H1 (cell line): ENCODE results near the gene NTN4. TPM values are rescaled to one million over a fixed set of nuclear protein-coding genes. Genes with fewer than 3 reads are reported as not detected.

ENCODE experiments used
- CTCF ChIA-PET: fragments of 300-600 bp; sonication (Branson Sonifier 250); formaldehyde crosslinking; loops from one replicate; lab custom pipeline; 2021; ENCODE audit not compliant: partially characterized antibody; lab: Charles Lee
- POLR2A ChIA-PET: fragments of 300-600 bp; sonication (Branson Sonifier 250); formaldehyde crosslinking; loops from one replicate; lab custom pipeline; 2021; ENCODE audit warnings: inconsistent platforms; ENCODE audit not compliant: partially characterized antibody; lab: Charles Lee
- DNase-seq, 2 experiments: peaks; one replicate each; pipeline versions ENCODE4 v3.0.0 to v3.0.0-alpha.2; 2010 to 2022; ENCODE audit warnings: low spot score in 2 of 2, low read depth in 1 of 2, mixed read lengths in 1 of 2
- FAIRE-seq: peaks from 2 replicates; lab custom pipeline; 2011; peaks lifted over from hg19 to GRCh38; lab: Jason Lieb, UNC
- H2AFZ ChIP-seq: 2 replicates; pipeline ENCODE4 v1.8.1; 2012; ENCODE audit warnings: low read length, inconsistent platforms
- H2AK5ac ChIP-seq: 2 replicates; pipeline ENCODE4 v1.6.1; 2013; ENCODE audit warnings: low read depth, low read length
- H2BK120ac ChIP-seq: replicated peaks from 2 replicates; pipeline ENCODE3; 2013; ENCODE audit warnings: low read depth, low read length, inconsistent platforms
- H2BK12ac ChIP-seq: 2 replicates; pipeline ENCODE4 v1.6.1; 2013; ENCODE audit warnings: low read depth, low read length
- H2BK15ac ChIP-seq: 2 replicates; pipeline ENCODE4 v1.6.1; 2013; ENCODE audit warnings: low read length
- H2BK20ac ChIP-seq: 2 replicates; pipeline ENCODE4 v1.6.1; 2013; ENCODE audit warnings: low read length
- H2BK5ac ChIP-seq: 2 replicates; pipeline ENCODE4 v1.6.1; 2013; ENCODE audit warnings: low read depth, low read length
- H3K14ac ChIP-seq: 2 replicates; pipeline ENCODE4 v1.6.1; 2013; ENCODE audit warnings: inconsistent platforms; ENCODE audit not compliant: insufficient read length
- H3K18ac ChIP-seq: 2 replicates; pipeline ENCODE4 v1.6.1; 2013; ENCODE audit warnings: low read length; ENCODE audit errors: extremely low read depth
- H3K23ac ChIP-seq: 2 replicates; pipeline ENCODE4 v1.6.1; 2013; ENCODE audit warnings: inconsistent platforms; ENCODE audit not compliant: insufficient read length
- H3K23me2 ChIP-seq: 2 replicates; pipeline ENCODE4 v1.6.1; 2013; ENCODE audit warnings: low read depth, low read length
- H3K27ac ChIP-seq: 2 replicates; pipeline ENCODE4 v1.6.1; 2011; ENCODE audit warnings: low read depth, low read length, inconsistent platforms
- H3K27me3 ChIP-seq, 4 experiments: replicated peaks in 1 of 4; 1 replicate in 1 of 4; 2 replicates in 3 of 4; pipeline versions ENCODE4 v1.6.1 to v1.8.1; 2011 to 2013; ENCODE audit warnings: low read length in 3 of 4, mild to moderate bottlenecking in 3 of 4, inconsistent platforms in 2 of 4, mixed read lengths in 2 of 4, moderate library complexity in 1 of 4; ENCODE audit not compliant: control insufficient read depth in 3 of 4, insufficient read depth in 3 of 4; ENCODE audit errors: extremely low read depth in 1 of 4
- H3K36me3 ChIP-seq, 4 experiments: 2 replicates each; pipeline versions ENCODE4 v1.6.1 to v1.8.1; 2011 to 2013; ENCODE audit warnings: mild to moderate bottlenecking in 4 of 4, low read length in 3 of 4, moderate library complexity in 2 of 4, control low read depth in 1 of 4, inconsistent platforms in 1 of 4; ENCODE audit not compliant: insufficient read depth in 4 of 4, control insufficient read depth in 2 of 4
- H3K4ac ChIP-seq: replicated peaks from 2 replicates; pipeline ENCODE3; 2013; ENCODE audit warnings: low read length, low read depth, mixed read lengths, inconsistent platforms; ENCODE audit not compliant: insufficient read length
- H3K4me1 ChIP-seq, 4 experiments: replicated peaks in 1 of 4; 1 replicate in 1 of 4; 2 replicates in 3 of 4; pipeline versions ENCODE4 v1.6.1 to v1.8.1; 2011 to 2013; ENCODE audit warnings: low read length in 3 of 4, inconsistent platforms in 2 of 4, mixed read lengths in 1 of 4; ENCODE audit not compliant: insufficient read depth in 4 of 4, control insufficient read depth in 3 of 4
- H3K4me2 ChIP-seq, 2 experiments: 2 replicates each; pipeline versions ENCODE4 v1.6.1 to v1.8.1; 2011 to 2013; ENCODE audit warnings: low read depth in 2 of 2, low read length in 2 of 2, control low read depth in 1 of 2, inconsistent platforms in 1 of 2, mild to moderate bottlenecking in 1 of 2; ENCODE audit not compliant: insufficient read depth in 1 of 2
- H3K4me3 ChIP-seq, 4 experiments: fragments of 200-600, 300-600 bp in 1 of 4; sonication (generic), shearing (Covaris generic), sonication (Bioruptor Twin) in 1 of 4; 2 replicates each; pipeline versions ENCODE4 v1.5.1 to v1.8.1; 2011 to 2016; ENCODE audit warnings: low read length in 4 of 4, low read depth in 3 of 4, control low read depth in 2 of 4, inconsistent platforms in 2 of 4, mild to moderate bottlenecking in 2 of 4, mixed read lengths in 1 of 4, moderate library complexity in 1 of 4; ENCODE audit not compliant: insufficient read depth in 2 of 4; ENCODE audit errors: extremely low read depth in 1 of 4
- H3K56ac ChIP-seq: replicated peaks from 2 replicates; pipeline ENCODE3; 2013; ENCODE audit warnings: low read depth, mild to moderate bottlenecking, mixed read lengths, low read length, inconsistent platforms; ENCODE audit not compliant: insufficient read length
- H3K79me1 ChIP-seq: 2 replicates; pipeline ENCODE4 v1.6.1; 2013; ENCODE audit warnings: low read depth, low read length, control low read depth
- H3K79me2 ChIP-seq, 2 experiments: 2 replicates each; pipeline versions ENCODE4 v1.6.1 to v1.8.1; 2012 to 2013; ENCODE audit warnings: low read length in 2 of 2, mild to moderate bottlenecking in 2 of 2, inconsistent platforms in 1 of 2; ENCODE audit not compliant: insufficient read depth in 2 of 2, control insufficient read depth in 1 of 2
- H3K9ac ChIP-seq, 4 experiments: replicated peaks in 1 of 4; 1 replicate in 1 of 4; 2 replicates in 3 of 4; pipeline versions ENCODE4 v1.6.1 to v1.8.1; 2011 to 2013; ENCODE audit warnings: low read depth in 3 of 4, low read length in 3 of 4, control low read depth in 2 of 4, mild to moderate bottlenecking in 2 of 4, moderate library complexity in 2 of 4, inconsistent platforms in 1 of 4; ENCODE audit errors: extremely low read depth in 1 of 4
- H3K9me3 ChIP-seq, 2 experiments: 2 replicates each; pipeline versions ENCODE4 v1.6.1 to v1.8.1; 2012 to 2013; ENCODE audit warnings: mild to moderate bottlenecking in 2 of 2, moderate library complexity in 2 of 2, control low read depth in 1 of 2, inconsistent platforms in 1 of 2, low read depth in 1 of 2, low read length in 1 of 2, mixed read lengths in 1 of 2; ENCODE audit not compliant: insufficient read depth in 2 of 2
- H4K20me1 ChIP-seq, 2 experiments: replicated peaks in 1 of 2; 2 replicates each; pipeline versions ENCODE3 to v1.8.1; 2011 to 2013; ENCODE audit warnings: inconsistent platforms in 2 of 2, low read length in 2 of 2, mild to moderate bottlenecking in 1 of 2; ENCODE audit not compliant: insufficient read depth in 2 of 2, control insufficient read depth in 1 of 2
- H4K5ac ChIP-seq: 2 replicates; pipeline ENCODE4 v1.6.1; 2013; ENCODE audit warnings: low read length, low read depth, mixed read lengths, inconsistent platforms; ENCODE audit not compliant: insufficient read length
- H4K8ac ChIP-seq: 2 replicates; pipeline ENCODE4 v1.8.0; 2013; ENCODE audit warnings: mild to moderate bottlenecking, moderate library complexity, low read length, inconsistent platforms; ENCODE audit not compliant: insufficient read depth; ENCODE audit errors: extremely low read depth
- H4K91ac ChIP-seq: replicated peaks from 2 replicates; pipeline ENCODE3; 2013; ENCODE audit warnings: low read length, mixed read lengths, inconsistent platforms; ENCODE audit not compliant: insufficient read length
- ATF3 ChIP-seq: IDR thresholded peaks from 2 replicates; pipeline ENCODE4 v1.6.1; 2011; ENCODE audit warnings: low read depth, mild to moderate bottlenecking, low read length; ENCODE audit not compliant: insufficient read depth
- BCL11A ChIP-seq, 2 experiments: IDR thresholded peaks; one replicate each; pipeline ENCODE4 v1.6.1; 2011; ENCODE audit warnings: low read depth in 2 of 2, low read length in 2 of 2, mild to moderate bottlenecking in 2 of 2
- CHD2 ChIP-seq: IDR thresholded peaks from 2 replicates; pipeline ENCODE4 v1.6.1; 2012; ENCODE audit warnings: low read length, improper control_type of control experiment
- GTF2F1 ChIP-seq: IDR thresholded peaks from 2 replicates; pipeline ENCODE4 v1.6.1; 2012; ENCODE audit warnings: low read depth, low read length, improper control_type of control experiment, borderline replicate concordance
- KDM1A ChIP-seq: fragments of 200-600, 300-600 bp; sonication (generic); IDR thresholded peaks from 2 replicates; pipeline ENCODE4 v1.7.1; 2016; ENCODE audit warnings: mild to moderate bottlenecking, low read length, borderline replicate concordance
- KDM5A ChIP-seq: fragments of 200-600 bp; IDR thresholded peaks from 2 replicates; pipeline ENCODE4 v1.7.1; 2012; ENCODE audit warnings: mild to moderate bottlenecking, low read length, inconsistent platforms, mixed read lengths
- RAD21 ChIP-seq, 2 experiments: IDR thresholded peaks in 1 of 2; conservative IDR thresholded peaks in 1 of 2; 2 replicates each; pipeline ENCODE4 v1.6.1; 2011; ENCODE audit warnings: low read depth in 2 of 2, low read length in 2 of 2, improper control_type of control experiment in 1 of 2, inconsistent platforms in 1 of 2, mild to moderate bottlenecking in 1 of 2, moderate library complexity in 1 of 2
- RFX5 ChIP-seq: IDR thresholded peaks from 2 replicates; pipeline ENCODE4 v1.6.1; 2011; ENCODE audit warnings: low read depth, low read length, improper control_type of control experiment, borderline replicate concordance
- SRF ChIP-seq: IDR thresholded peaks from 2 replicates; pipeline ENCODE4 v1.6.1; 2011; ENCODE audit warnings: mild to moderate bottlenecking, low read depth, low read length, moderate library complexity
- SUZ12 ChIP-seq: fragments of 200-600 bp; sonication (generic); IDR thresholded peaks from 2 replicates; pipeline ENCODE4 v1.6.1; 2012; ENCODE audit warnings: mild to moderate bottlenecking, inconsistent platforms, low read length, moderate library complexity, mixed read lengths
- TCF12 ChIP-seq: IDR thresholded peaks from 2 replicates; pipeline ENCODE4 v1.6.1; 2011; ENCODE audit warnings: low read depth, mild to moderate bottlenecking, low read length
- ZNF274 ChIP-seq: IDR thresholded peaks from 2 replicates; pipeline ENCODE4 v1.7.0; 2012; ENCODE audit warnings: low read length, borderline replicate concordance; ENCODE audit errors: extremely low read depth
- WGBS, 2 experiments: shearing (Covaris generic) in 1 of 2; methylation state at CpG; one replicate each; pipeline versions ENCODE4 v1.1.6 to v1.1.7; 2013 to 2015; ENCODE audit warnings: low lambda C conversion rate in 2 of 2, mixed read lengths in 2 of 2, inconsistent platforms in 1 of 2, low coverage in 1 of 2, missing lambda C conversion rate in 1 of 2; ENCODE audit not compliant: insufficient replicate concordance in 2 of 2, insufficient coverage in 1 of 2, insufficient read length in 1 of 2; ENCODE audit errors: extremely low coverage in 1 of 2, missing lambda C conversion rate in 1 of 2; 5-methylcytosine and 5-hydroxymethylcytosine counted together
- polyA plus RNA-seq, 7 experiments: library from polyadenylated mRNA; depleted of rRNA in 3 of 7; stranded (reverse) in 5 of 7; unstranded in 2 of 7; fragments of >200 nt in 5 of 7; fragments of 200-250 nt in 2 of 7; gene quantifications; 1 replicate in 5 of 7; 2 replicates in 1 of 7; 4 replicates in 1 of 7; pipeline versions ENCODE4 v1.2.1 to v1.2.3, GENCODE V29; 2011 to 2013; ENCODE audit warnings: missing spikeins in 2 of 7, mixed read lengths in 2 of 7
- total RNA-seq: library from RNA; stranded (reverse); fragmentation: NEBNext Ultra II Directional; extraction: Animal tissue kit (Norgen Biotek cat#: 25700); gene quantifications from 2 replicates; pipeline ENCODE4 v1.2.1, GENCODE V29; 2021
- TF ChIP-seq, protein P1 (sequence below): IDR thresholded peaks from 2 replicates; pipeline ENCODE4 v1.6.1; 2012; ENCODE audit warnings: inconsistent platforms

NTN4 gene
- total and polyA plus RNA-seq, 2 of the 8 experiments (the other 6 are each of a cell fraction or from before 2014, with no cell fraction given) = 0.74 to 1.3 TPM

DNA sequence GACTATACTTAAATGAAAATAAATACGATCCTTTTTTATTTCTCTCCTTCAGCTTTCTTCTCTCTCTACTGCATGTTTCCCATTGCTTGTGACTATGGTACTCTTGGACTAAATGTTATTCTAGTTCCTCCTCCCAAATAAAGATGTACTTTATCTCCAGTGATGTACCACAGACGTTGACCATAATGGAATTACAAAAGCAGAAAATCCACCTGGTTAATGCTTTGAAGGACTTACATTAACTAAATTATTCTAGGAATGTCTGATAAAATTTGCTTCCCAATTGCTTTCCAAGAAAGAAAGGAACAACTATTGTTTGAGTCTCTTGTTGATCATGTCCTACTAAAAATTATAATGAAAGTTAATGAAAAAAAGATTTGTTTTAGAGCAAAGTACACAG, 71.8 kb downstream of the NTN4 start:
- Histone ChIP-seq H3K23ac (no peak overlapping the region), H2BK20ac (no peak overlapping the region), H3K23me2 (no peaks in the 10 kb centered on the region), H3K9me3 (no peaks in the 10 kb centered on the region), H3K79me1 (no peaks in the 10 kb centered on the region), H3K36me3 (no peaks in the 10 kb centered on the region), H4K8ac (no peak overlapping the region), H4K91ac (no peak overlapping the region), H3K56ac (no peak overlapping the region), H3K27me3 (no peaks in the 10 kb centered on the region), H3K4me3 (no peak overlapping the region), H2BK120ac (no peak overlapping the region), H3K4ac (no peak overlapping the region), H3K9ac (no peak overlapping the region), H2AK5ac (no peak overlapping the region), H3K4me1 (peaks cover 0 to 6% (median 0%) of the 10 kb centered on the region in 4 experiments; a peak in 1 of 7 replicates), H3K14ac (no peak overlapping the region), H4K20me1 (no peaks in the 10 kb centered on the region), H3K79me2 (no peaks in the 10 kb centered on the region), H3K4me2 (no peak overlapping the region), H3K18ac (no peak overlapping the region), H2AFZ (no peak overlapping the region), H4K5ac (no peak overlapping the region), H2BK15ac (no peak overlapping the region), H2BK5ac (no peak overlapping the region), H3K27ac (no peak overlapping the region), H2BK12ac (no peak overlapping the region)
- FAIRE-seq (no peak), DNase-seq (no peak)
- CTCF ChIA-PET = interaction anchor here (0.5 to 1.9 kb wide), 3 partner anchors 10 to 185 kb away, joined by 3 to 8 read pairs (median 3); no protein-coding TSS in a partner anchor
- WGBS, 2 experiments = 63% methylated on average over 2 of the region's 2 CpGs; no CpG with 5 or more reads in 1 of the 2 experiments
- POLR2A ChIA-PET = no interaction called here
- TF ChIP-seq ATF3 = no peak
- TF ChIP-seq GTF2F1 = no peak
- TF ChIP-seq TCF12 = no peak
- no peak for TF ChIP-seq KDM1A
- TF ChIP-seq RFX5 = no peak
- no peak for TF ChIP-seq SRF
- TF ChIP-seq, protein P1, sequence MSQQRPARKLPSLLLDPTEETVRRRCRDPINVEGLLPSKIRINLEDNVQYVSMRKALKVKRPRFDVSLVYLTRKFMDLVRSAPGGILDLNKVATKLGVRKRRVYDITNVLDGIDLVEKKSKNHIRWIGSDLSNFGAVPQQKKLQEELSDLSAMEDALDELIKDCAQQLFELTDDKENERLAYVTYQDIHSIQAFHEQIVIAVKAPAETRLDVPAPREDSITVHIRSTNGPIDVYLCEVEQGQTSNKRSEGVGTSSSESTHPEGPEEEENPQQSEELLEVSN = no peak
- no peak for TF ChIP-seq SUZ12
- TF ChIP-seq CHD2 = no peak
- no peak for TF ChIP-seq BCL11A (IDR thresholded peaks at IDR 0.05; ENCODE audit: low read depth in 2 of 2, low read length in 2 of 2)
- no peak for TF ChIP-seq ZNF274
- TF ChIP-seq RAD21 (IDR thresholded peaks at IDR 0.05 in 1 of 2, conservative IDR thresholded peaks at IDR 0.05 in 1 of 2; ENCODE audit: low read depth in 2 of 2, low read length in 2 of 2) = no peak
- no peak for TF ChIP-seq KDM5A
